ENCODE results near the gene ARAP3.

The ARAP3 gene

DNA sequence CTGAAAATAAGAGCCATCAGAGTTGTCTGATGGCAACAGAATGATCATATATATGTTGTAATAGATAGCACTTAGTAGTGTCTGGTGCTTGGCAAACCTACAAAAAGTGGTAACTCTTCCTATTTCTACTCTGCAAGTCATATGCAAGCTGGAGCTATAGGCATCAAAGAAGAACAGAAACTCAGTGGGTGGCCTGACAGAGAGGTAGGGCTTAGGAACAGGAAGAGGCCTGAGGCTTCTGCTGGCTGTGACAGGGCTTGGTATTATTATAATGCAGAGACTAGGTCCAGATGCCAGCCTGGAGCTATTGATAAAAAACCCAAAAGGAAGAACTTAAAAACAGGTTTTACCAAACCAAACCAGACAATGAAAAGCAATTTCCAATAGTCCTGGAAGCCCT is 58.8 kb downstream of the ARAP3 start:
- Histone ChIP-seq H2AK5ac (ENCODE audit: low read length) (no peak overlapping the region), H3K4ac (ENCODE audit: low read depth, low read length) (no peak overlapping the region), H3K4me3 (ENCODE audit: low read length) (no peak overlapping the region), H4K5ac (ENCODE audit: low read length) (no peak overlapping the region), H3K27me3 (ENCODE audit: insufficient read depth, low read length, poor library complexity) (no peaks in the 10 kb centered on the region), H3K27ac (ENCODE audit: low read depth, low read length) (peak overlapping the region; percentile 57), H4K8ac (ENCODE audit: low read depth, low read length) (no peak overlapping the region), H3K4me2 (ENCODE audit: low read length) (no peak overlapping the region), H3K79me2 (ENCODE audit: control insufficient read depth, insufficient read depth, low read length) (no peaks in the 10 kb centered on the region), H2BK15ac (replicated peaks; ENCODE audit: low read depth) (no peak overlapping the region), H2BK120ac (ENCODE audit: low read depth, low read length) (no peak overlapping the region), H3K79me1 (ENCODE audit: low read length) (no peaks in the 10 kb centered on the region), H3K56ac (ENCODE audit: low read length) (no peak overlapping the region), H3K36me3 (ENCODE audit: control insufficient read depth, insufficient read depth, low read length) (peaks cover 7% of the 10 kb centered on the region), H3K23ac (ENCODE audit: low read length) (no peak overlapping the region), H3K9ac (ENCODE audit: low read length) (no peak overlapping the region), H2BK5ac (ENCODE audit: low read length) (no peak overlapping the region), H3K18ac (ENCODE audit: low read length) (no peak overlapping the region), H3K4me1 (ENCODE audit: control insufficient read depth, low read depth, low read length) (no peaks in the 10 kb centered on the region)
- peak; percentile 27 for DNase-seq

DNA sequence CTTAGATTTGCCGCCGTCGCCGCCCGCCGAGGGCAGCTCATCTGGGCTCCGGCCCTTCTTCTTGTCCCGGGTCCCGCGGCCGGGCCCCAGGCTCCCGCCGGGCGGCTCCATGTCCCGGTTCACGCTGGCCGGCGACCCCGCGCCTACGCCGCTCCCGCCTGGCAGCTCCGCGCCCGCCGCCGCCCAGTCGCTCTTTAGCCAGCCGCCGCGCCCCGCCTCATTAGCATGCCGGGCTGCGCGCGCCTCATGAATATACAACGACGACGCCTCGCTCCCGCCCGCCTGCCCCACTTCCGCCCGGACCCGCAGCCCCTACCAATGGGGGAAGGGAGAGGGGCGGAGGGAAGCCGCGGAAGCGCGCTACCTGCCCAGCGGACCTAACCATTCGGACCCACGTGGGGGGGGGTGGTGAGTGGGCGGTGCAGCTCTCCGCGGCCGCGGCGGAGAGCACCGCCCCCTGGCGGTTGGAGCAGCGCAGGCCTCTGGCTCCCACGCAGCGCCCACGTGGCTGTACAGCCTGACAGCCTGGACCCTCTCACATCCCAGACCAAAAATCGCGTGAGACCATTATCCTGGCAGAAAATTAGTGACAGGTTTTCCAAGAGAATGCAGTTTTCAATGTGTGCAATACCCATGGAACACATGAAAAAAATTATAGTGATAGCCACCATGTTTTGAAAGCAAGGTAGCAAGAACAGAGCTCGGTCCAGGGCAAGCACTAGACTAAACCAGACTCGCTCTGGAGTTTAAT is 63.1 kb downstream of the ARAP3 start, which contains the start of gene DIAPH1:
Gene DIAPH1, minus strand, starts transcription at position 197 of the 751 bp plus-strand sequence. Its CDS starts 86 bp downstream, at position 111.
- H3K4me2 ChIP-seq (ENCODE audit: low read length), result peak within 1 kb of the TSS; percentile 84
- peak; percentile 99 for DNase-seq
- H3K36me3 ChIP-seq (ENCODE audit: control insufficient read depth, insufficient read depth, low read length), result peaks cover 5% of the 10 kb centered on the region
- H3K9ac ChIP-seq (ENCODE audit: low read length), result peak within 1 kb of the TSS; percentile 94
- peak within 1 kb of the TSS; percentile 99 for H3K18ac ChIP-seq (ENCODE audit: low read length)
- H3K4me1 ChIP-seq (ENCODE audit: control insufficient read depth, low read depth, low read length), result peaks cover 12% of the 10 kb centered on the region
- H2AK5ac ChIP-seq (ENCODE audit: low read length), result no peak within 1 kb of the TSS
- peak within 1 kb of the TSS; percentile 83 for H4K8ac ChIP-seq (ENCODE audit: low read depth, low read length)
- peak within 1 kb of the TSS; percentile 96 for H3K27ac ChIP-seq (ENCODE audit: low read depth, low read length)
- peak within 1 kb of the TSS; percentile 93 for H3K56ac ChIP-seq (ENCODE audit: low read length)
- H2BK120ac ChIP-seq (ENCODE audit: low read depth, low read length), result peak within 1 kb of the TSS; percentile 84
- peak within 1 kb of the TSS; percentile 99 for H3K4ac ChIP-seq (ENCODE audit: low read depth, low read length)
- H3K79me1 ChIP-seq (ENCODE audit: low read length), result peaks cover 4% of the 10 kb centered on the region
- H3K4me3 ChIP-seq (ENCODE audit: low read length), result peak within 1 kb of the TSS; percentile 89
- no peak within 1 kb of the TSS for H2BK5ac ChIP-seq (ENCODE audit: low read length)
- no peaks in the 10 kb centered on the region for H3K27me3 ChIP-seq (ENCODE audit: insufficient read depth, low read length, poor library complexity)
- no CpG with 5 or more reads among the region's 70 CpGs for WGBS (ENCODE audit: extremely low coverage, insufficient coverage, low lambda C conversion rate)
- H3K79me2 ChIP-seq (ENCODE audit: control insufficient read depth, insufficient read depth, low read length), result peaks cover 34% of the 10 kb centered on the region
- no peak within 1 kb of the TSS for H2BK15ac ChIP-seq (replicated peaks; ENCODE audit: low read depth)
- H3K23ac ChIP-seq (ENCODE audit: low read length), result no peak within 1 kb of the TSS
- no peak within 1 kb of the TSS for H4K5ac ChIP-seq (ENCODE audit: low read length)

- Histone ChIP-seq H2BK15ac (replicated peaks; ENCODE audit: low read depth) (no peak overlapping the region), H3K4me1 (ENCODE audit: control insufficient read depth, low read depth, low read length) (peaks cover 14% of the 10 kb centered on the region), H3K9ac (ENCODE audit: low read length) (peak overlapping the region; percentile 94), H3K4me3 (ENCODE audit: low read length) (peak overlapping the region; percentile 89), H3K56ac (ENCODE audit: low read length) (peak overlapping the region; percentile 93), H3K36me3 (ENCODE audit: control insufficient read depth, insufficient read depth, low read length) (peaks cover 5% of the 10 kb centered on the region), H4K8ac (ENCODE audit: low read depth, low read length) (peak overlapping the region; percentile 83), H3K4me2 (ENCODE audit: low read length) (peak overlapping the region; percentile 84), H2BK5ac (ENCODE audit: low read length) (no peak overlapping the region), H3K27ac (ENCODE audit: low read depth, low read length) (peak overlapping the region; percentile 96), H3K18ac (ENCODE audit: low read length) (peak overlapping the region; percentile 99), H3K79me1 (ENCODE audit: low read length) (peaks cover 4% of the 10 kb centered on the region), H4K5ac (ENCODE audit: low read length) (no peak overlapping the region), H2BK120ac (ENCODE audit: low read depth, low read length) (peak overlapping the region; percentile 84), H3K79me2 (ENCODE audit: control insufficient read depth, insufficient read depth, low read length) (peaks cover 38% of the 10 kb centered on the region), H3K23ac (ENCODE audit: low read length) (no peak overlapping the region), H3K4ac (ENCODE audit: low read depth, low read length) (peak overlapping the region; percentile 99), H3K27me3 (ENCODE audit: insufficient read depth, low read length, poor library complexity) (no peaks in the 10 kb centered on the region), H2AK5ac (ENCODE audit: low read length) (no peak overlapping the region)
- DNase-seq, result peak; percentile 92
- WGBS (ENCODE audit: extremely low coverage, insufficient coverage, low lambda C conversion rate), result no CpG with 5 or more reads among the region's 36 CpGs
Measured at GRCh38 chr5:141618030-141618803, 63.8 kb downstream of the ARAP3 start.

DNA sequence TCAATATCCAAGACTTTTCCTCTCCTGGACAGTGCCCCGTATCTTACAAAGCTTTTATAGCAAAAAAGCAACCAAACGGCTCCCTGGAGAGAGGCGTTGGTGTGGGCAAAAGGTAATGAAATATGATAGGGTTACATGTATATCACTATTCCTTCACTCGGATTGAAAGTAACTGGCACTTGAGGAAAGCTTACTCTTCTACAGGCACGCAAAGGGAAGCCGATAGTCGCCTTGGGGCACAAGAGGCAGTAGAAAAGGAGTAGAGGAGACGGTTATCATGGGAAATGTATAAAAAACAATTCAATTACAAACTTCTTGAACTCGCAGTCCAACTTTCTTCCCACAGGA is 64.4 kb downstream of the ARAP3 start:
- no peak overlapping the region for H3K18ac ChIP-seq (ENCODE audit: low read length)
- peaks cover 14% of the 10 kb centered on the region for H3K4me1 ChIP-seq (ENCODE audit: control insufficient read depth, low read depth, low read length)
- H3K4me2 ChIP-seq (ENCODE audit: low read length), result peak overlapping the region; percentile 84
- H4K5ac ChIP-seq (ENCODE audit: low read length), result no peak overlapping the region
- peaks cover 4% of the 10 kb centered on the region for H3K79me1 ChIP-seq (ENCODE audit: low read length)
- no peak overlapping the region for H3K23ac ChIP-seq (ENCODE audit: low read length)
- H3K27me3 ChIP-seq (ENCODE audit: insufficient read depth, low read length, poor library complexity), result no peaks in the 10 kb centered on the region
- H2BK15ac ChIP-seq (replicated peaks; ENCODE audit: low read depth), result no peak overlapping the region
- peak overlapping the region; percentile 89 for H3K4me3 ChIP-seq (ENCODE audit: low read length)
- DNase-seq, result no peak
- H3K4ac ChIP-seq (ENCODE audit: low read depth, low read length), result peak overlapping the region; percentile 36
- peaks cover 4% of the 10 kb centered on the region for H3K36me3 ChIP-seq (ENCODE audit: control insufficient read depth, insufficient read depth, low read length)
- H4K8ac ChIP-seq (ENCODE audit: low read depth, low read length), result no peak overlapping the region
- no peak overlapping the region for H2AK5ac ChIP-seq (ENCODE audit: low read length)
- H3K56ac ChIP-seq (ENCODE audit: low read length), result peak overlapping the region; percentile 93
- H3K9ac ChIP-seq (ENCODE audit: low read length), result peak overlapping the region; percentile 94
- no peak overlapping the region for H2BK5ac ChIP-seq (ENCODE audit: low read length)
- H3K27ac ChIP-seq (ENCODE audit: low read depth, low read length), result no peak overlapping the region
- no CpG with 5 or more reads among the region's 9 CpGs for WGBS (ENCODE audit: extremely low coverage, insufficient coverage, low lambda C conversion rate)
- peaks cover 43% of the 10 kb centered on the region for H3K79me2 ChIP-seq (ENCODE audit: control insufficient read depth, insufficient read depth, low read length)
- H2BK120ac ChIP-seq (ENCODE audit: low read depth, low read length), result no peak overlapping the region

DNA sequence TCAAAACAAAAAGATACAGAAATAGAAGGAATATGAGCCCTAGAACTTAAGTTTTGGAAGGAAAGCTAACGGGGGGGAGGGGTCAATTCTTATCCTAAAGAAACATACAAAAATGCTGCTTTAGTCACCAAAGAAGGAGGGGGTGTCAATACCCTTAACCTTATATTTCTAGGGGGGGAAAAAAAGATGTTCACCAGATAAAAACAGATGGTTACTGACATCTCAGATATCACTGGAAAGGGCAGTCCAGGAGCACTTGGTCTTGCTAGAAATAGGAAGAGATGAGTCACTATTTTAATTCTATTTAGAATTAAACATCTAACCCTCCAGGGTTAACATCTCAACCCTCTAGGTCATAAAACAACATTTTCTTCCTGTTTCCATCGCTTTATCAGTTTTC is 64.9 kb downstream of the ARAP3 start:
- Histone ChIP-seq H2BK15ac (replicated peaks; ENCODE audit: low read depth) (no peak overlapping the region), H3K56ac (ENCODE audit: low read length) (peak overlapping the region; percentile 93), H4K5ac (ENCODE audit: low read length) (no peak overlapping the region), H3K23ac (ENCODE audit: low read length) (no peak overlapping the region), H3K4me2 (ENCODE audit: low read length) (peak overlapping the region; percentile 84), H3K4me1 (ENCODE audit: control insufficient read depth, low read depth, low read length) (peaks cover 14% of the 10 kb centered on the region), H3K27me3 (ENCODE audit: insufficient read depth, low read length, poor library complexity) (no peaks in the 10 kb centered on the region), H2BK5ac (ENCODE audit: low read length) (no peak overlapping the region), H3K4ac (ENCODE audit: low read depth, low read length) (no peak overlapping the region), H3K9ac (ENCODE audit: low read length) (peak overlapping the region; percentile 94), H3K79me1 (ENCODE audit: low read length) (peaks cover 5% of the 10 kb centered on the region), H3K79me2 (ENCODE audit: control insufficient read depth, insufficient read depth, low read length) (peaks cover 47% of the 10 kb centered on the region), H3K4me3 (ENCODE audit: low read length) (no peak overlapping the region), H4K8ac (ENCODE audit: low read depth, low read length) (no peak overlapping the region), H2AK5ac (ENCODE audit: low read length) (no peak overlapping the region), H3K18ac (ENCODE audit: low read length) (no peak overlapping the region), H3K36me3 (ENCODE audit: control insufficient read depth, insufficient read depth, low read length) (peaks cover 4% of the 10 kb centered on the region), H2BK120ac (ENCODE audit: low read depth, low read length) (no peak overlapping the region), H3K27ac (ENCODE audit: low read depth, low read length) (no peak overlapping the region)
- DNase-seq, result no peak
- no CpG with 5 or more reads among the region's 2 CpGs for WGBS (ENCODE audit: extremely low coverage, insufficient coverage, low lambda C conversion rate)
